Mononuclear cell (primary cell): ENCODE measurements around the gene CS. TPM values are rescaled to one million over a fixed set of nuclear protein-coding genes. Genes with fewer than 3 reads are reported as not detected.
"Not testable (repeated sequence)": the region's sequence is repeated elsewhere in the genome, so short reads cannot be mapped to it uniquely, and the experiment has no call there.

Experiments used
- H3K27me3 ChIP-seq: 2 replicates; pipeline ENCODE4 v1.6.0; 2011; ENCODE audit warnings: low read length, control low read depth; ENCODE audit not compliant: insufficient read depth
- H3K4me1 ChIP-seq: 2 replicates; pipeline ENCODE4 v1.5.1; 2011; ENCODE audit warnings: mild to moderate bottlenecking, low read length, control low read depth; ENCODE audit not compliant: insufficient read depth
- H3K4me3 ChIP-seq: 2 replicates; pipeline ENCODE4 v1.5.1; 2011; ENCODE audit warnings: mild to moderate bottlenecking, low read length, moderate library complexity
- H3K9me3 ChIP-seq: 2 replicates; pipeline ENCODE4 v1.5.1; 2011; ENCODE audit warnings: low read depth, mild to moderate bottlenecking, control low read depth, low read length
- total RNA-seq: library from RNA; depleted of rRNA; stranded (reverse); fragments of >200 nt; gene quantifications from one replicate; pipeline ENCODE4 v1.2.3, GENCODE V29; 2012

CS gene
- total RNA-seq, 1 donor = 148 TPM

- not testable (repeated sequence) for H3K9me3 ChIP-seq, H3K27me3 ChIP-seq, H3K4me3 ChIP-seq, H3K4me1 ChIP-seq
Observed at GRCh38 chr12:56272468-56272867, 27.7 kb downstream of the CS start.

GRCh38 chr12:56271031-56271430, 29.1 kb downstream of the CS start:
- no peaks in the 10 kb centered on the region for H3K9me3 ChIP-seq
- H3K4me3 ChIP-seq = no peak overlapping the region
- H3K4me1 ChIP-seq = peaks cover 12% of the 10 kb centered on the region
- no peaks in the 10 kb centered on the region for H3K27me3 ChIP-seq

GRCh38 chr12:56267443-56268071, 32.6 kb downstream of the CS start:
- H3K4me3 ChIP-seq = peak overlapping the region; percentile 80
- no peaks in the 10 kb centered on the region for H3K9me3 ChIP-seq
- H3K4me1 ChIP-seq = peaks cover 15% of the 10 kb centered on the region

GRCh38 chr12:56266693-56267442, 33.3 kb downstream of the CS start, which contains the start of gene COQ10A:
TSS of gene COQ10A (plus strand) at chr12:56266942. CDS start at chr12:56267119, 177 bp downstream.
- H3K27me3 ChIP-seq = no peaks in the 10 kb centered on the region

More at GRCh38 chr12:56267443-56268071, 32.6 kb downstream of the CS start:
- H3K27me3 ChIP-seq = no peaks in the 10 kb centered on the region

DNA sequence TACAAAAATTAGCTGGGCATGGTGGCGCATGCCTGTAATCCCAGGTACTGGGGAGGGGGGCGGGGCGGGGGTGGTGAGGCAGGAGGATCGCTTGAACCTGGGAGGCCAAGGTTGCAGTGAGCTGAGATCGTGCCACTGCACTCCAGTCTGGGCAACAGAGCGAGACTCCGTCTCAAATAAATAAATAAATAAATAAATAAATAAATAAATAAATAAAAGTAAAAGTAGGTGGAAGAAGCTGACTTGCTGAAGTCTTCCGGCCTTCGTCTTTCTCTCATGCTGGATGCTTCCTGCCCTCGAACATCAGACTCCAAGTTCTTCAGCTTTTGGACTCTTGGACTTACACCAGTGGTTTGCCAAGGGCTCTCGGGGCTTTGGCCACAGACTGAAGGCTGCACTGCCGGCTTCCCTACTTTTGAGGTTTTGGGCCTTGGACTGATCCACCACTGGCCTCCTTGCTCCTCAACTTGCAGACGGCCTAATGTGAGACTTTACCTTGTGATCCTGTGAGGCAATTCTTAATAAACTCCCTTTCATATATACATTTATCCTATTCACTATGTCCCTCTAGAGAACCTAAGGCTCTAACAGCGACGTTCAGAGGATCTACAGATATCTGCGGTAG, 34.0 kb downstream of the CS start:
- Histone ChIP-seq H3K4me1 (peaks cover 15% of the 10 kb centered on the region), H3K4me3 (peak overlapping the region; percentile 80)
- not testable (repeated sequence) for H3K9me3 ChIP-seq, H3K27me3 ChIP-seq

More at GRCh38 chr12:56266693-56267442, 33.3 kb downstream of the CS start, which contains the start of gene COQ10A:
- H3K9me3 ChIP-seq = no peaks in the 10 kb centered on the region
- peak within 1 kb of the TSS; percentile 80 for H3K4me3 ChIP-seq
- H3K4me1 ChIP-seq = peaks cover 15% of the 10 kb centered on the region

GRCh38 chr12:56262955-56263354, 37.2 kb downstream of the CS start:
- not testable (repeated sequence) for H3K27me3 ChIP-seq, H3K4me3 ChIP-seq, H3K9me3 ChIP-seq
- peaks cover 25% of the 10 kb centered on the region for H3K4me1 ChIP-seq

- Histone ChIP-seq H3K27me3 (no peaks in the 10 kb centered on the region), H3K9me3 (no peaks in the 10 kb centered on the region), H3K4me1 (peaks cover 29% of the 10 kb centered on the region), H3K4me3 (no peak overlapping the region)
Observed at GRCh38 chr12:56261503-56262232, 38.5 kb downstream of the CS start.

DNA sequence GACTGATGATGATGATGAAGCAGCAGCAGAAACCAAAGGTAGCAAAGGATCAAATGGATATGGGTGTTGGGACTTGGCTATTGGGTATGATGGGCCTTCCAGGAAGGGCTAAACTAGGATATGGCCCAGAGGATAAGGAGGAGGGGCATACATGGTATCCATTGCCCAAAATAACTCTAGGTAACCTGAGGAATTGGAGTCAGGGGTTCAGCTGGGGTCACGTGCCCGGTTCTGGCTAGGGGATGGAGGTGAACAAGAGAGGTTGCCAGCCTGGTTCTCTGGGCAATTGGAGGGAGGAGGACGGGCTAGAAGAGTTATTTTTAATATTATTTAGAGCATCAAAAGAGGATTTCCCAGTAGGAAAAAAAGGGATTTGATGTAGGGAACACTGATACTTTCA, 39.2 kb downstream of the CS start:
- H3K4me1 ChIP-seq = peaks cover 29% of the 10 kb centered on the region
- H3K9me3 ChIP-seq = no peaks in the 10 kb centered on the region
- H3K27me3 ChIP-seq = no peaks in the 10 kb centered on the region
- no peak overlapping the region for H3K4me3 ChIP-seq

DNA sequence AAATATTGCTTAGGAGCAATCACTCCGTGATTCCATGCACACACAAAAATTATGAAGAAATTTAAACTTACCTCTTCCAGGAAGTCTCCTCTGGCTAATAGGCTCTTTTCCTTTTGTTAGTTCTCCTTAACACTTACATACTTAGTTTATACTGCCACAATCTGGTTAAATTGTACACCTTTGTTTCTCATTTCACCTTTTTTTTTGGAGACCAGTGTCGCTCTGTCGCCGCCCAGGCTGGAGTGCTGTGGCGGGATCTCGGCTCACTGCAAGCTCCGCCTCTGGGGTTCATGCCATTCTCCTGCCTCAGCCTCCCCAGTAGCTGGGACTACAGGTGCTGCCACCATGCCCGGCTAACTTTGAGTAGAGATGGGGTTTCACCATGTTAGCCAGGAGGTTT, 39.8 kb downstream of the CS start:
- H3K4me1 ChIP-seq = peaks cover 27% of the 10 kb centered on the region
- H3K27me3 ChIP-seq = no peaks in the 10 kb centered on the region
- H3K9me3 ChIP-seq = no peaks in the 10 kb centered on the region
- H3K4me3 ChIP-seq = no peak overlapping the region

- Histone ChIP-seq H3K9me3 (no peaks in the 10 kb centered on the region), H3K4me3 (peak overlapping the region; percentile 66), H3K4me1 (peaks cover 27% of the 10 kb centered on the region), H3K27me3 (no peaks in the 10 kb centered on the region)
Observed at GRCh38 chr12:56258820-56259183, 41.3 kb downstream of the CS start.

GRCh38 chr12:56258068-56258819, 41.9 kb downstream of the CS start, which contains the start of gene ANKRD52:
TSS of gene ANKRD52 (minus strand) at chr12:56258384. CDS start at chr12:56258269, 115 bp downstream.
- H3K4me1 ChIP-seq = peaks cover 27% of the 10 kb centered on the region
- H3K4me3 ChIP-seq = peak within 1 kb of the TSS; percentile 66
- no peaks in the 10 kb centered on the region for H3K27me3 ChIP-seq
- no peaks in the 10 kb centered on the region for H3K9me3 ChIP-seq

DNA sequence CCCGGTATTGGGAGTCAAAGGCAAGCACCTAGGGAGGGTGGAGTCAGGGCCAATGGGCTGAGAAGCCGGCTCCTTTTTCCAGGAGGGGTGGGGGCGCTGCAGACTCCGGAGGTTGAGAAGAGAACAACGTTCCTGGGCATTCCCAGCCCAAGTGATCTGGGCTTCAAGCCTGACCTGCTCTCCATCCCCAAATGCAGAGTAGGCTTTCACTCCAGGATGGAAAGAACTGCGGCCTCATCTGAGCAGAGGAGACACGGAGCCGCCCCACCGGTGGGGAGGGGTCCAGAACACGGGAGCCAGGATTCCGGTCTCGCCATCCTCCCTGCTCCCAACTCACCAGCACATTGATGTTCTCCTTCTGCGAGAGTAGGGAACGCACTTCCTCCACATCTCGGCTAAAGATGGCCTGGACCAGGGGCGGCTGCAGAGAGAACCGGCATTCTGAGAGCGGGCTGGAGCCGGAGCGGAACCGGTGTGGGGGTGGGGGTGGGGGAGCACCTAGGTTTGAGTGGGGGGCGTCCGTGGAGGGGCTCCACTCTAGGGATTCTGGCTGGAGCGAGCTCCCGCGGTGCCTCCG, 42.6 kb downstream of the CS start:
- Histone ChIP-seq H3K9me3 (no peaks in the 10 kb centered on the region), H3K27me3 (no peaks in the 10 kb centered on the region), H3K4me3 (peak overlapping the region; percentile 66), H3K4me1 (peaks cover 27% of the 10 kb centered on the region)

GRCh38 chr12:56257071-56257470, 43.1 kb downstream of the CS start:
- peaks cover 27% of the 10 kb centered on the region for H3K4me1 ChIP-seq

DNA sequence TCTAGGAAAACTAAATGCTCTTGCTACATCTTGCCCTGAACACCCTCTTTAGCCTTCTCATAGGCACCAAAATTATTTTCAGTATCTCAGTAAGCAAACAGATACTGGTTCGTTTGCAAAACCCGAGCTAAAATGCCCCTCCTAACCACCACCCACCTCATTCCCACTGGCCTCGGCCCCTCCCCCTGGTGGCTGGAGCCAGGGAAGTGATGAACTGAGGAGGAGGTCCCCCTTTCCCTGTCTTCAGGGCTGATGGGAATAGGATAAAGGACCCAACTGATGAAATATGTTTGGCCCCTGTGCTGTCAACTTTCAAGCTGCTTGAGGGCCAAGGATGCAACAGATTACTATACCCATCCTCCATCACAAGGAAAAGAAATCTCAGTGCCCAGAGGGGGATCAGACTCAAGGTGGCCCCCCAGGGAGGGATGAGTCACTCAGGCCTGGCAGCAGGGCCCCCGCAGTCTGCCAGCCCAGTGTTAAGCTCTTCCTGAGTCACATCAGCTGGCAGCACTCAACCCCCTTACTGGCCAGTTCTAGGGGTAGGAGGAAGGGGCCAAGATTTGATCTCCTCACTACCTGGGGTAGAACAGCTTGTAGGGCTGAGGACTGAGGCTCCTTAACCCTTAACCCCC, 43.7 kb downstream of the CS start:
- H3K4me3 ChIP-seq = no peak overlapping the region

More at GRCh38 chr12:56257071-56257470, 43.1 kb downstream of the CS start:
- H3K4me3 ChIP-seq = peak overlapping the region; percentile 66
- H3K9me3 ChIP-seq = no peaks in the 10 kb centered on the region
- H3K27me3 ChIP-seq = no peaks in the 10 kb centered on the region

More for the DNA sequence above, 43.7 kb downstream of the CS start:
- Histone ChIP-seq H3K4me1 (peaks cover 27% of the 10 kb centered on the region), H3K27me3 (no peaks in the 10 kb centered on the region), H3K9me3 (no peaks in the 10 kb centered on the region)
